ENCODE results near the gene RTTN. TPM values are rescaled to one million over a fixed set of nuclear protein-coding genes. Genes with fewer than 3 reads are reported as not detected.
"Not testable (repeated sequence)": the region's sequence is repeated elsewhere in the genome, so short reads cannot be mapped to it uniquely, and the experiment has no call there.

RTTN gene
- polyA plus RNA-seq, result 1 to 10 TPM; 2.3 to 2.8 TPM

- Histone ChIP-seq H3K36me3 (ENCODE audit: control insufficient read depth in 2 of 2, insufficient read depth in 2 of 2, low read length in 1 of 2) (peaks cover 2% of the 10 kb centered on the region in 2 donors), H3K9me3 (ENCODE audit: control insufficient read depth in 2 of 2, insufficient read depth in 1 of 2, low read depth in 1 of 2, low read length in 1 of 2) (no peaks in the 10 kb centered on the region), H3K27ac (ENCODE audit: low read depth in 2 of 2, low read length in 1 of 2) (peak within 1 kb of the TSS; percentile 97 to 98), H3K4me3 (ENCODE audit: low read depth in 1 of 2, low read length in 2 of 2) (peak within 1 kb of the TSS; percentile 76 to 83), H3K4me1 (ENCODE audit: control insufficient read depth in 2 of 2, insufficient read depth in 2 of 2, low read length in 1 of 2) (peaks cover 0 to 2% of the 10 kb centered on the region in 2 donors), H3K27me3 (ENCODE audit: control insufficient read depth in 1 of 2, insufficient read depth in 2 of 2, low read length in 2 of 2) (no peaks in the 10 kb centered on the region)
- WGBS, 2 donors, result 0 to 1% methylated on average over 74 to 78 of the region's 78 CpGs
Observed at GRCh38 chr18:70205421-70206397, at the start of gene RTTN. Gene RTTN (minus strand): TSS chr18:70205687. CDS start chr18:70205658, 29 bp downstream.

DNA sequence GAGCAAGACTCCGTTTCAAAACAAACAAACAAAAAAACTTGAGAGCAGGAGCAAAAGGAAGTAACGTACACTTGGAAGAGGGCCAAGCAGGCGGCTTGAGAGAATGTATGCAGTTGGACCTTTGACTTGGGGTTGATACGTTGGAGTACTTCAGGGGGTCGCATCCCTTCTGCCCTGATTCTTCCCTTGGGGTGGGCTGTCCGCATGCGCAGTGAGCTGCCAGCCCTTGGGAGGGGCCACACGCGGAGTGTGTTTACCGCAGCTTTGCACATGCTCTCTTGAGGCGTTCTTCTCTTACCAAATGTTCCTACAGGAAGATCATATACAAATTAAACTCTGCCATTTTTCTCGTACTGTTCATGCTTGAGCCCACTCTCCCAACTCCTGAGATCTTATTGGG, 45.3 kb upstream of the RTTN start:
- WGBS, 2 donors, result 90 to 91% methylated on average over 12 of the region's 12 CpGs
- no peak overlapping the region for H3K4me3 ChIP-seq (ENCODE audit: low read depth in 1 of 2, low read length in 2 of 2)
- H3K36me3 ChIP-seq (ENCODE audit: control insufficient read depth in 2 of 2, insufficient read depth in 2 of 2, low read length in 1 of 2), result no peaks in the 10 kb centered on the region

DNA sequence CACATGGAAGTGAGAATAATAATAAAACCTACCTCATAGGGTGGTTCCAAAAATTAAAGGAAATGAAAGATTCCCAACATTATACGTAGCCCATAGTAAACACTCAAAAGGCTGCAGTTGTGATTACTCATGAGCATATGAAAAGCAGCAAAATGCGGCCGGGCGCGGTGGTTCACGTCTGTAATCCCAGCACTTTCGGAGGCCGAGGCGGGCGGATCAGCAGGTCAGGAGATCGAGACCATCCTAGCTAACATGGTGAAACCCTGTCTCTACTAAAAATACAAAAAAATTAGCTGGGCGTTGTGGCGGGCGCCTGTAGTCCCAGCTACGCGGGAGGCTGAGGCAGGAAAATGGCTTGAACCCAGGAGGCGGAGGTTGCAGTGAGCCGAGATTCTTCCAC, 44.4 kb upstream of the RTTN start:
- H3K27ac ChIP-seq (ENCODE audit: low read depth in 2 of 2, low read length in 1 of 2); H3K27me3 ChIP-seq (ENCODE audit: control insufficient read depth in 1 of 2, insufficient read depth in 2 of 2, low read length in 2 of 2); H3K36me3 ChIP-seq (ENCODE audit: control insufficient read depth in 2 of 2, insufficient read depth in 2 of 2, low read length in 1 of 2); H3K4me1 ChIP-seq (ENCODE audit: control insufficient read depth in 2 of 2, insufficient read depth in 2 of 2, low read length in 1 of 2); H3K9me3 ChIP-seq (ENCODE audit: control insufficient read depth in 2 of 2, insufficient read depth in 1 of 2, low read depth in 1 of 2, low read length in 1 of 2); H3K4me3 ChIP-seq (ENCODE audit: low read depth in 1 of 2, low read length in 2 of 2): not testable (repeated sequence)
- WGBS, 2 donors, result 97% methylated on average over 18 of the region's 18 CpGs

More for the DNA sequence above, 45.3 kb upstream of the RTTN start:
- Histone ChIP-seq H3K4me1 (ENCODE audit: control insufficient read depth in 2 of 2, insufficient read depth in 2 of 2, low read length in 1 of 2) (no peaks in the 10 kb centered on the region), H3K9me3 (ENCODE audit: control insufficient read depth in 2 of 2, insufficient read depth in 1 of 2, low read depth in 1 of 2, low read length in 1 of 2) (peaks cover 0 to 3% of the 10 kb centered on the region in 2 donors), H3K27ac (ENCODE audit: low read depth in 2 of 2, low read length in 1 of 2) (no peak overlapping the region), H3K27me3 (ENCODE audit: control insufficient read depth in 1 of 2, insufficient read depth in 2 of 2, low read length in 2 of 2) (no peaks in the 10 kb centered on the region)

- Histone ChIP-seq H3K4me1 (ENCODE audit: control insufficient read depth in 2 of 2, insufficient read depth in 2 of 2, low read length in 1 of 2) (no peaks in the 10 kb centered on the region), H3K4me3 (ENCODE audit: low read depth in 1 of 2, low read length in 2 of 2) (no peak overlapping the region), H3K9me3 (ENCODE audit: control insufficient read depth in 2 of 2, insufficient read depth in 1 of 2, low read depth in 1 of 2, low read length in 1 of 2) (peaks cover 0 to 3% of the 10 kb centered on the region in 2 donors), H3K27ac (ENCODE audit: low read depth in 2 of 2, low read length in 1 of 2) (peak overlapping the region in 1 of 2 donors; percentile 22), H3K27me3 (ENCODE audit: control insufficient read depth in 1 of 2, insufficient read depth in 2 of 2, low read length in 2 of 2) (no peaks in the 10 kb centered on the region), H3K36me3 (ENCODE audit: control insufficient read depth in 2 of 2, insufficient read depth in 2 of 2, low read length in 1 of 2) (no peaks in the 10 kb centered on the region)
- WGBS, 2 donors, result 70 to 71% methylated on average over 5 of the region's 5 CpGs
Observed at GRCh38 chr18:70249118-70249517, 43.6 kb upstream of the RTTN start.

DNA sequence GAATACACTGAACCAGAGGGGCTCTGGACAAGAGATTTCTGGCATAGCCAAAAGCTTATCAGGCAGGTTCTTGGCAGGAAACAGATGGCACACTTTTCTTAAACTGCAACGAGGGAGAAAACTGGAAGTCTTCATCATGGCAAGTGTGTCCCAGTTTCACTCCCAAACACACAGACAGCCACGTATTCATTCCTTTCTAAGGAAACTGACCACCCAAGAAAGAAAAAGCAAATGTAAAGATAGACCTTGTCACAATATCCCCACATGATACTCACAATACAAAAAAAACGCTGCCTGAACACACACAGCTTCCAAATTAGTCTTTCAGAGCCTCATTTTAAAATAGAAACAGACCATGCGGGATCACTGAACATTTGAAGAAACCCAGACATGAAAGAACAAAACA, 40.6 kb upstream of the RTTN start:
- Histone ChIP-seq H3K27ac (ENCODE audit: low read depth in 2 of 2, low read length in 1 of 2) (no peak overlapping the region), H3K4me1 (ENCODE audit: control insufficient read depth in 2 of 2, insufficient read depth in 2 of 2, low read length in 1 of 2) (no peaks in the 10 kb centered on the region), H3K9me3 (ENCODE audit: control insufficient read depth in 2 of 2, insufficient read depth in 1 of 2, low read depth in 1 of 2, low read length in 1 of 2) (peaks cover 0 to 3% of the 10 kb centered on the region in 2 donors), H3K27me3 (ENCODE audit: control insufficient read depth in 1 of 2, insufficient read depth in 2 of 2, low read length in 2 of 2) (no peaks in the 10 kb centered on the region), H3K4me3 (ENCODE audit: low read depth in 1 of 2, low read length in 2 of 2) (no peak overlapping the region), H3K36me3 (ENCODE audit: control insufficient read depth in 2 of 2, insufficient read depth in 2 of 2, low read length in 1 of 2) (no peaks in the 10 kb centered on the region)
- WGBS, 2 donors, result 31 to 32% methylated on average over 4 of the region's 4 CpGs

GRCh38 chr18:70243131-70243929, 37.8 kb upstream of the RTTN start:
- Histone ChIP-seq H3K27ac (ENCODE audit: low read depth in 2 of 2, low read length in 1 of 2) (no peak overlapping the region), H3K4me3 (ENCODE audit: low read depth in 1 of 2, low read length in 2 of 2) (no peak overlapping the region), H3K9me3 (ENCODE audit: control insufficient read depth in 2 of 2, insufficient read depth in 1 of 2, low read depth in 1 of 2, low read length in 1 of 2) (no peaks in the 10 kb centered on the region), H3K27me3 (ENCODE audit: control insufficient read depth in 1 of 2, insufficient read depth in 2 of 2, low read length in 2 of 2) (no peaks in the 10 kb centered on the region), H3K36me3 (ENCODE audit: control insufficient read depth in 2 of 2, insufficient read depth in 2 of 2, low read length in 1 of 2) (no peaks in the 10 kb centered on the region), H3K4me1 (ENCODE audit: control insufficient read depth in 2 of 2, insufficient read depth in 2 of 2, low read length in 1 of 2) (no peaks in the 10 kb centered on the region)
- WGBS, 2 donors, result 49 to 52% methylated on average over 13 of the region's 13 CpGs

- not testable (repeated sequence) for H3K4me3 ChIP-seq (ENCODE audit: low read depth in 1 of 2, low read length in 2 of 2); H3K27ac ChIP-seq (ENCODE audit: low read depth in 2 of 2, low read length in 1 of 2); H3K36me3 ChIP-seq (ENCODE audit: control insufficient read depth in 2 of 2, insufficient read depth in 2 of 2, low read length in 1 of 2); H3K4me1 ChIP-seq (ENCODE audit: control insufficient read depth in 2 of 2, insufficient read depth in 2 of 2, low read length in 1 of 2); H3K27me3 ChIP-seq (ENCODE audit: control insufficient read depth in 1 of 2, insufficient read depth in 2 of 2, low read length in 2 of 2); H3K9me3 ChIP-seq (ENCODE audit: control insufficient read depth in 2 of 2, insufficient read depth in 1 of 2, low read depth in 1 of 2, low read length in 1 of 2)
- 65 to 70% methylated on average over 7 of the region's 7 CpGs for WGBS, 2 donors
Observed at GRCh38 chr18:70236921-70237320, 31.4 kb upstream of the RTTN start.

- Histone ChIP-seq H3K27ac (ENCODE audit: low read depth in 2 of 2, low read length in 1 of 2) (no peak overlapping the region), H3K4me1 (ENCODE audit: control insufficient read depth in 2 of 2, insufficient read depth in 2 of 2, low read length in 1 of 2) (no peaks in the 10 kb centered on the region), H3K27me3 (ENCODE audit: control insufficient read depth in 1 of 2, insufficient read depth in 2 of 2, low read length in 2 of 2) (no peaks in the 10 kb centered on the region), H3K4me3 (ENCODE audit: low read depth in 1 of 2, low read length in 2 of 2) (no peak overlapping the region), H3K36me3 (ENCODE audit: control insufficient read depth in 2 of 2, insufficient read depth in 2 of 2, low read length in 1 of 2) (no peaks in the 10 kb centered on the region), H3K9me3 (ENCODE audit: control insufficient read depth in 2 of 2, insufficient read depth in 1 of 2, low read depth in 1 of 2, low read length in 1 of 2) (no peaks in the 10 kb centered on the region)
- WGBS, 2 donors, result 90 to 92% methylated on average over 5 of the region's 5 CpGs
Observed at GRCh38 chr18:70235478-70235877, 30.0 kb upstream of the RTTN start.

DNA sequence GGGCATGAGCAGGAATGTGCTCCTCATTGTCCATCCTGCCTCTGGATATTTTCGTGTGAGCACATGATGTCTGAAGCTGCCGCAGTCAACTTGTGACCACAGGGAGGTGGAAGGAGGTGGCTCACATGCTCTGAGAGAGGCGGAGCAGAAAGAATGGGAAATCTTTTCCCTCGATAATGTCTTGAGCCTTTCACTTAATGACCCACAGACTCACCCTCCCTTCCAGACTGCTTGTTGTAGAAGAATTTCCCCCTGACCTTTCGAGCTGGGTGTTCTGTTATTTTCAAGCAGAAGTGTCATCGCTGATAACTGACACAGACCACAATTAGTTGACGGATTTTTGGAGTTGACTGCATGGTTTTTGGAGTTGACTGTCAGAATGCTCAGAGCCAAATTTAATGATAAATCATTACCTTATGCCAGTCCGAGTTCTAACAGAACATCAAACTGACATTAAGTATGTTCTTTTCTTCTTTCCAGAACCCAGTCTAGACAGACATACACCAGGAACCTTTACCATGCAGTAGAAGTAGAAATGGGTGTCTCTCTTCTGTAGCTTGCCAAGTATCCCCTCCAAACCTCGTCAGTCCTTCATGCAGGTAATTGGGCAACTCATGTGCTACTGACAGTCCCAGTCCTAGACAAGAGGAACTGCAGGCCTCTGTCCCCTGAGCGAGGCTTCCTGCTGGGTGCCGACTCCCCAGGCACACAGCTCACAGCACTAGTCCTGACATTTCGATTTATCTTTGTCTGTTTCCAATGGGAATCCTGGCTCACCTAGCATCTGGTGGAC, 29.4 kb upstream of the RTTN start:
- H3K4me1 ChIP-seq (ENCODE audit: control insufficient read depth in 2 of 2, insufficient read depth in 2 of 2, low read length in 1 of 2), result no peaks in the 10 kb centered on the region
- no peaks in the 10 kb centered on the region for H3K27me3 ChIP-seq (ENCODE audit: control insufficient read depth in 1 of 2, insufficient read depth in 2 of 2, low read length in 2 of 2)
- no peak overlapping the region for H3K4me3 ChIP-seq (ENCODE audit: low read depth in 1 of 2, low read length in 2 of 2)
- no peaks in the 10 kb centered on the region for H3K36me3 ChIP-seq (ENCODE audit: control insufficient read depth in 2 of 2, insufficient read depth in 2 of 2, low read length in 1 of 2)
- no peaks in the 10 kb centered on the region for H3K9me3 ChIP-seq (ENCODE audit: control insufficient read depth in 2 of 2, insufficient read depth in 1 of 2, low read depth in 1 of 2, low read length in 1 of 2)
- 66 to 69% methylated on average over 12 of the region's 12 CpGs for WGBS, 2 donors
- no peak overlapping the region for H3K27ac ChIP-seq (ENCODE audit: low read depth in 2 of 2, low read length in 1 of 2)

Data from esophagus (tissue), 2 donors.